GM19099 (cell line): Measurements from ENCODE around the gene NNAT.

Experiments
- POLR2A ChIP-seq: IDR thresholded peaks from 3 replicates; pipeline ENCODE4 v1.6.1; 2011; ENCODE audit warnings: low read depth; ENCODE audit not compliant: insufficient read length; ENCODE audit errors: extremely low read depth

NNAT gene

GRCh38 chr20:37521061-37521771 is at the start of gene NNAT:
TSS of gene NNAT (plus strand) at chr20:37521250. CDS start at chr20:37521332, 82 bp downstream.
- TF ChIP-seq POLR2A: no peak

GRCh38 chr20:37471741-37472235 is 49.3 kb upstream of the NNAT start:
- no peak for TF ChIP-seq POLR2A

GRCh38 chr20:37473249-37474000 is 47.6 kb upstream of the NNAT start:
- no peak for TF ChIP-seq POLR2A

- no peak for TF ChIP-seq POLR2A
These were observed 46.7 kb upstream of the NNAT start for GRCh38 chr20:37474386-37474785.

- TF ChIP-seq POLR2A: no peak
These were observed 45.8 kb upstream of the NNAT start for GRCh38 chr20:37475252-37475651.

- no peak for TF ChIP-seq POLR2A
These were observed 44.0 kb upstream of the NNAT start for GRCh38 chr20:37477041-37477440.

- no peak for TF ChIP-seq POLR2A
These were observed 41.8 kb upstream of the NNAT start for GRCh38 chr20:37479266-37479665.

GRCh38 chr20:37479925-37480691 is 40.9 kb upstream of the NNAT start:
- no peak for TF ChIP-seq POLR2A

GRCh38 chr20:37480919-37481318 is 40.1 kb upstream of the NNAT start:
- TF ChIP-seq POLR2A: no peak

GRCh38 chr20:37481610-37482009 is 39.4 kb upstream of the NNAT start:
- no peak for TF ChIP-seq POLR2A

- TF ChIP-seq POLR2A: no peak
These were observed 36.7 kb upstream of the NNAT start for GRCh38 chr20:37484331-37484730.

- TF ChIP-seq POLR2A: no peak
These were observed 30.2 kb upstream of the NNAT start for GRCh38 chr20:37490663-37491350.

GRCh38 chr20:37492096-37492625 is 28.9 kb upstream of the NNAT start:
- no peak for TF ChIP-seq POLR2A

GRCh38 chr20:37492945-37493344 is 28.1 kb upstream of the NNAT start:
- TF ChIP-seq POLR2A: no peak
